SJCRH30 (cell line): Measurements from ENCODE around the gene IL12RB2. TPM values are rescaled to one million over a fixed set of nuclear protein-coding genes. Genes with fewer than 3 reads are reported as not detected.

Source experiments
- DNase-seq, 2 experiments: peaks; one replicate each; pipeline ENCODE4 v3.0.0-alpha.2; 2015 to 2020
- H3K27ac ChIP-seq: fragments of 250-450 bp; sonication (Bioruptor Pico); 2 replicates; pipeline ENCODE4 v1.5.1; 2020; ENCODE audit warnings: mild to moderate bottlenecking, moderate library complexity
- H3K27me3 ChIP-seq: fragments of 250-450 bp; sonication (Bioruptor Pico); 2 replicates; pipeline ENCODE4 v1.5.1; 2020; ENCODE audit warnings: mild to moderate bottlenecking, moderate library complexity
- H3K36me3 ChIP-seq: fragments of 250-450 bp; sonication (Bioruptor Pico); 2 replicates; pipeline ENCODE4 v1.5.1; 2020; ENCODE audit warnings: mild to moderate bottlenecking, moderate library complexity
- H3K4me1 ChIP-seq: fragments of 250-450 bp; sonication (Bioruptor Pico); 2 replicates; pipeline ENCODE4 v1.5.1; 2020; ENCODE audit warnings: mild to moderate bottlenecking, moderate library complexity
- H3K4me3 ChIP-seq: fragments of 250-450 bp; sonication (Bioruptor Pico); 2 replicates; pipeline ENCODE4 v1.5.1; 2020; ENCODE audit warnings: mild to moderate bottlenecking, moderate library complexity
- H3K9me3 ChIP-seq: fragments of 250-450 bp; sonication (Bioruptor Pico); replicated peaks from 2 replicates; pipeline ENCODE4 v1.5.1; 2020; ENCODE audit warnings: mild to moderate bottlenecking, moderate library complexity
- total RNA-seq: library from RNA; depleted of rRNA; stranded (reverse); fragments of >200 nt; shearing (Covaris generic); gene quantifications from 2 replicates; pipeline ENCODE4 v1.2.3, GENCODE V29; 2014; rRNA removed

IL12RB2 gene, protein sequence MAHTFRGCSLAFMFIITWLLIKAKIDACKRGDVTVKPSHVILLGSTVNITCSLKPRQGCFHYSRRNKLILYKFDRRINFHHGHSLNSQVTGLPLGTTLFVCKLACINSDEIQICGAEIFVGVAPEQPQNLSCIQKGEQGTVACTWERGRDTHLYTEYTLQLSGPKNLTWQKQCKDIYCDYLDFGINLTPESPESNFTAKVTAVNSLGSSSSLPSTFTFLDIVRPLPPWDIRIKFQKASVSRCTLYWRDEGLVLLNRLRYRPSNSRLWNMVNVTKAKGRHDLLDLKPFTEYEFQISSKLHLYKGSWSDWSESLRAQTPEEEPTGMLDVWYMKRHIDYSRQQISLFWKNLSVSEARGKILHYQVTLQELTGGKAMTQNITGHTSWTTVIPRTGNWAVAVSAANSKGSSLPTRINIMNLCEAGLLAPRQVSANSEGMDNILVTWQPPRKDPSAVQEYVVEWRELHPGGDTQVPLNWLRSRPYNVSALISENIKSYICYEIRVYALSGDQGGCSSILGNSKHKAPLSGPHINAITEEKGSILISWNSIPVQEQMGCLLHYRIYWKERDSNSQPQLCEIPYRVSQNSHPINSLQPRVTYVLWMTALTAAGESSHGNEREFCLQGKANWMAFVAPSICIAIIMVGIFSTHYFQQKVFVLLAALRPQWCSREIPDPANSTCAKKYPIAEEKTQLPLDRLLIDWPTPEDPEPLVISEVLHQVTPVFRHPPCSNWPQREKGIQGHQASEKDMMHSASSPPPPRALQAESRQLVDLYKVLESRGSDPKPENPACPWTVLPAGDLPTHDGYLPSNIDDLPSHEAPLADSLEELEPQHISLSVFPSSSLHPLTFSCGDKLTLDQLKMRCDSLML
- not detected in 2 replicates for total RNA-seq

DNA sequence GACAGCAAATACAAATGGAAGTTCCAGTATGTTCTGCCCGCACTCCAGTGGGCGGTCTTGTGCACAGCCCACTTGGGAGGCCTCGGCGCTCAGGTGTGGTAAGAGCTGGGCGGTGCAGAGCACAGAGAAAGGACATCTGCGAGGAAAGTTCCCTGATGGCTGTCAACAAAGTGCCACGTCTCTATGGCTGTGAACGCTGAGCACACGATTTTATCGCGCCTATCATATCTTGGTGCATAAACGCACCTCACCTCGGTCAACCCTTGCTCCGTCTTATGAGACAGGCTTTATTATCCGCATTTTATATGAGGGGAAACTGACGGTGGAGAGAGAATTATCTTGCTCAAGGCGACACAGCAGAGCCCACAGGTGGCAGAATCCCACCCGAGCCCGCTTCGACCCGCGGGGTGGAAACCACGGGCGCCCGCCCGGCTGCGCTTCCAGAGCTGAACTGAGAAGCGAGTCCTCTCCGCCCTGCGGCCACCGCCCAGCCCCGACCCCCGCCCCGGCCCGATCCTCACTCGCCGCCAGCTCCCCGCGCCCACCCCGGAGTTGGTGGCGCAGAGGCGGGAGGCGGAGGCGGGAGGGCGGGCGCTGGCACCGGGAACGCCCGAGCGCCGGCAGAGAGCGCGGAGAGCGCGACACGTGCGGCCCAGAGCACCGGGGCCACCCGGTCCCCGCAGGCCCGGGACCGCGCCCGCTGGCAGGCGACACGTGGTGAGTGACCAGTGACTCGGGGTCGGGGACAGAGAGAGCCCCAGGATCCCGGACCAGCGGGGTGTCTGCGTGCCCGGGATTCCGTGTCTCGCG lies at the start of gene IL12RB2:
Gene IL12RB2 (plus strand): TSS at position 623 of the 810 bp plus-strand sequence. CDS start 12,496 bp downstream, outside the sequence.
- Histone ChIP-seq H3K36me3 (no peaks in the 10 kb centered on the region), H3K27me3 (peaks cover 3% of the 10 kb centered on the region; the same call in 1 of the 2 replicates), H3K9me3 (no peaks in the 10 kb centered on the region), H3K4me3 (no peak within 1 kb of the TSS), H3K27ac (no peak within 1 kb of the TSS), H3K4me1 (no peaks in the 10 kb centered on the region)
- DNase-seq, result no peak

DNA sequence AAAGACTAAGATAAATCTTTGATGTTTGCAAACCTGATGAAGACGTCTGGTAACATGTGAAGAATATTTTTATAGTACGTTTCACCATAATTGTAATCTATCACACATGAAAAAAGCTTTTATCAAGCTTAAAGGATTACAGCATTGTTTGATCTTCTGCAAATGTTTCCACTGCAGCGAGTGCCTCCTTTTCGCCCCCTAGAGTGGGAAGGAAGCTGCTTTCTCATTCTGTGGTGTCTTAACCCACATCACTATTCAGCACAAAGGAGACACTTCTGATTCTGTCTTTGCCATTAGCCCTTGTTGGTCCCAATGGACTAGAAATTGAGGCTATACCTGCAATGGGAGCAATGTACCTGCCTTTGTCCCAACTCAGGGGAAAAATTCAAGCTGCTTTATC lies 46.0 kb upstream of the IL12RB2 start:
- no peaks in the 10 kb centered on the region for H3K36me3 ChIP-seq
- H3K27ac ChIP-seq, result no peak overlapping the region
- no peaks in the 10 kb centered on the region for H3K9me3 ChIP-seq
- no peak overlapping the region for H3K4me3 ChIP-seq
- 0 out of 2 replicates have a peak, but pooled peaks cover 9% of the 10 kb centered on the region for H3K4me1 ChIP-seq
- DNase-seq, result no peak
- H3K27me3 ChIP-seq, result no peaks in the 10 kb centered on the region

DNA sequence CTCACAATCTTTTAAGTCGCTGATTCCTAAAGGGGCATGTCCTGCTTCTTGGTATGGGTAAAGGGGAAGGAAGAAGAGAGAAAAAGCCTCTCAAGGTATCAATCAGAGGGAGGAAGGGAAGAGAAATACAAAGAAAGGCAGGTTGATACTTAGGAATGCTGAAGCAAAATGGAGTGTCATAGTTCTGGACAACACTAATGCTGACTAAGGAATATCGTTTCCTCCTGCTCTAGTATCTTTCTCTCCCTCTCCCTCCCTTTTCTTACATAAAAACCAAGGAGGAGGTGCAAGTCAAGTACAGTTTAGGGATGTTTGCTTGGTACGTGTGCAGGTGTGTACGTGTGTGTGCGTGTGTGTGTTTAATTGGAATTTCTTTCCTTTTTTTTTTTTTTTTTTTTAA lies 44.9 kb upstream of the IL12RB2 start:
- DNase-seq, result no peak
- Histone ChIP-seq H3K27ac (no peak overlapping the region), H3K36me3 (no peaks in the 10 kb centered on the region), H3K27me3 (no peaks in the 10 kb centered on the region), H3K4me1 (no peaks in the 10 kb centered on the region), H3K4me3 (no peak overlapping the region), H3K9me3 (no peaks in the 10 kb centered on the region)

DNA sequence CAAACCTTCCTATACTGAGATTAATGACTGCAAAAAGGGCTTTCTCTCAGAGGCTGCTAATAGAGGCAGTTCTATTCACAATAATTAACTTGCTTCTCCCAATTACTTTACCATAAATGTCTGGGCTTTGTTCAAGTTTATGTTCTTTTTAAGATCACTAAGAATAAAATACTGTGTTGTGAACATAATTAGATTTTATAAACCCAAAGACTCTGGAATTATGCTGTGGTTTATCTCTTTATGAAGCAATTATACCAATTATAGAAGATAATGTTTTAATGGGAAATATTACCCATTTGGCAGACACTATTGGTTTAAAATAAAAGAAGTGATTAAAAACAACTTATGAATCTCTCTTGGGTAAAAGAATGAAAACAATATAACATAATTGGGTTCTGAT lies 43.5 kb upstream of the IL12RB2 start:
- H3K4me1 ChIP-seq, result no peaks in the 10 kb centered on the region
- H3K9me3 ChIP-seq, result no peaks in the 10 kb centered on the region
- H3K4me3 ChIP-seq, result no peak overlapping the region
- no peak for DNase-seq
- H3K27ac ChIP-seq, result no peak overlapping the region
- H3K27me3 ChIP-seq, result no peaks in the 10 kb centered on the region
- H3K36me3 ChIP-seq, result no peaks in the 10 kb centered on the region

DNA sequence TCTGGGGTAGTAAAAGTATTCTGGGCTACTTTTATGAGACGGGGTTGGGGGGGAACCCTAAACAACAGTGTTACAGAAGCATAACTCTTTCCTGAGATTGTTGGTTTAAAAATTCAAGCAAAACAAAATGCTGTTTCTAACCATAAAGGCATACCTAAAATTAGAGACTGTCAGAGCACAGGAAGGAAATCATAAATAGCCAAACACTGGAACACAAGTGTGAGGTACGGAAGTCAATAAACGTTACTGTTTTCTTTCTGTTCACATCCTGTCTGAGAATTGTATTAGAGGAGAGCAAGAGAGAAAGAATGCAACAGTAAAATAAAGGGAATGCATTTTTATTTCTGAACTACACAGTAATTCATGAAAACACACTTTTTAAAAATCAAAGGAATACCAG lies 42.8 kb upstream of the IL12RB2 start:
- no peaks in the 10 kb centered on the region for H3K36me3 ChIP-seq
- H3K9me3 ChIP-seq, result no peaks in the 10 kb centered on the region
- H3K4me3 ChIP-seq, result no peak overlapping the region
- no peak overlapping the region for H3K27ac ChIP-seq
- no peaks in the 10 kb centered on the region for H3K4me1 ChIP-seq
- DNase-seq, result no peak
- no peaks in the 10 kb centered on the region for H3K27me3 ChIP-seq

DNA sequence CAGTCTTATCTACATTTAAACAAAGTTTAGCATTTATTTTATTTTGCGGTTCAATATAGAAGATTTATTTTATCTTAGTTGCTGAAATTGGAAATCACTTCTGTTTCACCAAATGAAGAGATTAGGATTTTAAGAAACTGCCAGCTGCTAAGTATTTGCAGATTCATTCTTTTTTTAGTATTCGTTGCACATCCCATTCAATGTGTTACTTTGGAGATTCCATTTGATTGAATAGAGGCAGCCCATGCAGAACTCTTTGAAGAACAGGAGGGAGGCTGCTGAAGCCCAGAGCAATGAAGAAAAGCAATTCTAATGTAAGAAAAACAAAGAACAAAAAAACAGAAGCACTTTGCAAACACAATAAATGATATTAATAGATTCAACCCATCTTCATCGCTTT lies 38.6 kb upstream of the IL12RB2 start:
- no peaks in the 10 kb centered on the region for H3K4me1 ChIP-seq
- no peaks in the 10 kb centered on the region for H3K9me3 ChIP-seq
- H3K36me3 ChIP-seq, result no peaks in the 10 kb centered on the region
- no peak overlapping the region for H3K27ac ChIP-seq
- H3K4me3 ChIP-seq, result no peak overlapping the region
- no peaks in the 10 kb centered on the region for H3K27me3 ChIP-seq
- DNase-seq, result no peak

DNA sequence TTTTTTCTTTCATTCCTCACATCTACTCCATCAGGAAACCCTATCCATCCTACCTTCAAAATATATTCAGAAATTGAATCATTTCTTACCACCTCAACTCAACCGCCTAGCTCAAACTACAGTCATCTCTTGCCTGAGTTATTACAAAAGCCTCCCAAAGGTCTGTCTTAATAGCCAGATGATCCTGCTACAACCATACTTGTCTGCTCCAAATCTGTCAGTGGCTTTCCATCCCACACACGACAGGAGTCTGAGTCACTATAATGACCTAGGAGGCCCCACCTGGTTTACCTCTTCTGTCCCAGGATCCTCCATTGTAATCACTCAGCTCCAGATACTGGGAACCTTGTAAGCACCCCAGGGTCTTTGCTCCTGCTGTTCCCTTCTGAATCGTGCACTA lies 37.1 kb upstream of the IL12RB2 start:
- H3K27me3 ChIP-seq, result no peaks in the 10 kb centered on the region
- no peak overlapping the region for H3K27ac ChIP-seq
- H3K4me1 ChIP-seq, result no peaks in the 10 kb centered on the region
- DNase-seq, result no peak
- no peaks in the 10 kb centered on the region for H3K36me3 ChIP-seq
- no peak overlapping the region for H3K4me3 ChIP-seq
- no peaks in the 10 kb centered on the region for H3K9me3 ChIP-seq

DNA sequence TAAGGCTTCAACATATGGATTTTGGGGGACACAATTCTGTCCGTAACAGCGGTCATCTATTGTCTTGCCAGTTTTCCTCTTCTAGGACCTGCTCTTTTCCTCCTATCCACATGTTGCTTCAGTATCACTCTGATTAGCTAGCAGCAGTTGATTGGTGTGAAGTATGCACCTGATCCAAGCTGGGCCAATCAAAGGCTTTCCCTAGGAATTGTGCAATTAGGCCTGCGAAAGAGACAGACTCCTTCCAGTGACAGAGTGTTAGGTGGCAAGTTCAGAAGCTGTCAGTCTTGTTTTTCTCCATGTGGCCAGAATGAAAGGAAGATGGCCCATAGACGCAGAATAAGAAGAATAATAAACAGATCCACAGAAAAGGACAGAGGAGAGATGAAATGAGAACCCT lies 34.1 kb upstream of the IL12RB2 start:
- H3K36me3 ChIP-seq, result no peaks in the 10 kb centered on the region
- H3K27me3 ChIP-seq, result no peaks in the 10 kb centered on the region
- no peaks in the 10 kb centered on the region for H3K4me1 ChIP-seq
- no peak overlapping the region for H3K27ac ChIP-seq
- H3K9me3 ChIP-seq, result no peaks in the 10 kb centered on the region
- H3K4me3 ChIP-seq, result no peak overlapping the region
- no peak for DNase-seq

DNA sequence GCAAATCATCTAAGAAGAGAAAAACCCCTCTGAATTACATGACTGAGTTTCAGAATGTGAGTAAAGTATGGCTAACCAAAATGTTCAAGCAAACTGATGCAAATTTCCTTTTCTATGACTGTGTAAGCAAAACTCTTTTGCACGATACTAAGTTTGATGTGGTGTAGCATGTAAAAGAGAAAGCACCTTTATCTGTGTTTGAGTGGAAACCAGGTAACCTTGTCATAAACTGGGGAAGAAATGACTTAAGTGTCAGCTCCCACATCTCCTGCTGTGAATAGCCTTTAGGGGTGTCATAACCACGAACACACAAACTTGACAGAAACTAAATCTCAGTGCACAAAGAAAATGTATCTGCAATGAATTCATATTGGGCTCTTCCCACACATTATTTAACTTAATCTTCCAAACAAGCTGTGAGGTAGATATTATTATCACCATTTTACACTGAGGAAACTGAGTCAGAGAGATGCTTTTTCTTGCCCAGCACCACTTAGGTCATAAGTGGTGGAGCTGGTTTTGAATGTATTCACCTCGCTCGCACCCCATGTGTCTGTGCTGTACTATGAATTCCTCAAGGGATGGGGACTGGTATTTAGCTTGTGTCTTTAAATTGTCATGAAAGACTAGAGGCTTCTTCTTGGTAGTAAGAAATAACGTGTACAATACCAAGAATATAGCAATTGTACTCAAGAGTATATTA lies 32.9 kb upstream of the IL12RB2 start:
- no peaks in the 10 kb centered on the region for H3K9me3 ChIP-seq
- no peak overlapping the region for H3K4me3 ChIP-seq
- no peaks in the 10 kb centered on the region for H3K27me3 ChIP-seq
- H3K27ac ChIP-seq, result no peak overlapping the region
- DNase-seq, result no peak
- H3K36me3 ChIP-seq, result no peaks in the 10 kb centered on the region
- no peaks in the 10 kb centered on the region for H3K4me1 ChIP-seq

DNA sequence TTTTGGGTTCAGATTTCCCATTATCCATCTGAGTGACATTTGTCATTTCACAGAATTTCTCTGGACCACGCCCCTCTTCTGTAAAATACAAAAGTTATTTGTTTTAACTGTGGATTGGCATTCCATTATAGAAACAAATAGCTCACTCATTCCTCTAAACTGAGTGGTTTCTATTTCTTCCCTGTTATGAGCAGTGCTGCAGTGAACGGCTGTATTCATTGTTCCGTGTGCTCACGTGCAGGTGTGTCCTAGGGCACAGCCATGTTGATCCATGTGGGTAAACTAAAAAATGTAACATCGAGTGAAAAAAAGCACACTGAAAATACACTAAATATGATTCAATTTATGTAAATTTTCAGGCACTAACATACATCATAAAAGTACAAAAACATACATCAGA lies 27.0 kb upstream of the IL12RB2 start:
- Histone ChIP-seq H3K9me3 (no peaks in the 10 kb centered on the region), H3K27me3 (no peaks in the 10 kb centered on the region), H3K36me3 (no peaks in the 10 kb centered on the region), H3K4me1 (no peaks in the 10 kb centered on the region), H3K4me3 (no peak overlapping the region), H3K27ac (no peak overlapping the region)
- DNase-seq, result no peak

DNA sequence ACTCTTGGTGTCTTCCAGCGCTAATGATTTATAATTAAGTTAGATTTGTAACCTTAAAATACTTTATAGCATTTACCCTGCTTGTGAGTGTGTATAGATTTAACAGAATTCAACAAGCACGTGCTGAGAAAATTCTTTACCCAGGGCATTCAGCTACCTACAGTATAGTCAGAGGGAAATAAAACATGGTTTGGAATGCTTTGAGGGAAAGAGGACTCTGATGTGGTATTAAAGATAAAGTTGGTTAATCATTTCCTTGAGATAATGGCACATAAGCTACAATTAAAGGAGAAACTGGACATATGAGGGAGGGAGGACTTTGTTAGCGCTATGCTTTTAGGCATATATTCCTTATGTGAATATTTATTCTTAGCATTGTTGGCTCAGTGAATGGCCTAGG lies 26.4 kb upstream of the IL12RB2 start:
- Histone ChIP-seq H3K4me3 (no peak overlapping the region), H3K27me3 (no peaks in the 10 kb centered on the region), H3K4me1 (no peaks in the 10 kb centered on the region), H3K9me3 (no peaks in the 10 kb centered on the region), H3K36me3 (no peaks in the 10 kb centered on the region), H3K27ac (no peak overlapping the region)
- DNase-seq, result no peak

DNA sequence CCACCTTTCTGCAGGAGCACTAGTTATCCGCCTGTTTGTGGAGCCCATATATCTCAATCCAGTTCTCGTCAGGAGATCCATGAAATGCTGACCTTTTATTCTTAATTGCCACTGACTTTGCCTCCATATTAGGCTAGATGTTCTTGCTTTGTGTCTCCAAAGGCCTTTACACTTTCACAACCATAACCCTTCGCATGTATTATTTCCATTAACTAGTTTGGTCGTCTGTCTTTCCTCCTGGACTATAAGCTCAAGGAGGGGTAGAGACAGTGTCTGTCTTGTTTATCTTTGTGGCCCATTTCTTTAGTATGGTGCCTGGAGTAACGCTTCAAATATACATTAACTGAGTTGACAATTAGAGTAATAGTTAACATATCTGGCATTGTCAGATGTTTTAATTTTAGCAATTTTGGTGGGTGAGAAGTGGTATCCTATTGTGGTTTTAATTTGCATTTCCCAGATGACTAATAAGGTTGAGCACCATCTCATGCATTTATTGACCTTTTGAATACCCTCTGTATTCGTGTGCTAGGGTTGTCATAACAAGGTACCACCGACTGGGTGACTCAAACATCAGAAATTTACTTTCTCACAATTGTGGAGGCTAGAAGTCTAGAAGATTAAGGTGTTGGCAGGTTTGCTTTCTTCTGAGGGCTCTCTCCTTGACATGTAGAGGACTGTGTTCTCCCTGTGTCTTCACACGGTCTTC lies 21.7 kb upstream of the IL12RB2 start:
- no peaks in the 10 kb centered on the region for H3K36me3 ChIP-seq
- no peaks in the 10 kb centered on the region for H3K27me3 ChIP-seq
- H3K9me3 ChIP-seq, result no peaks in the 10 kb centered on the region
- DNase-seq, result no peak
- H3K27ac ChIP-seq, result no peak overlapping the region
- H3K4me1 ChIP-seq, result no peaks in the 10 kb centered on the region
- no peak overlapping the region for H3K4me3 ChIP-seq

DNA sequence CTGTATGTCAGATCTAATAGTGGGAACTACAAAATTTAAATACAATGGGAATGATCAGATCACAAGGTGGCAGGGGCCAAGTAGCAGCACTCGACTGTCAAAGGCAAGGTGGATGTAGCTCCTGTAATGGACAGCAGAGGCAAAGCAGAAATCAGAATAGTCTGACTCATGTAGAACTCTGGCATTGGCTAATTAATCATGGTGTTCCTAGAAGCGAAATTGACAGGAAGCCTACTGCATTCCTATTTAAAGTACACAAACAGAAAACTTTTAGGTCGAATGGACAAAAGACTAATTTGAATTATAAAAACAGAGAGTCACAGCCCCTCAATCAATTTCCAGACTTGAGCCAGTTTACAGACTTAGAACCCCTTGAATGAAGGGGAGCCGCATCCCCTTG lies 17.4 kb upstream of the IL12RB2 start:
- Histone ChIP-seq H3K27me3 (no peaks in the 10 kb centered on the region), H3K36me3 (no peaks in the 10 kb centered on the region), H3K27ac (no peak overlapping the region), H3K4me1 (no peaks in the 10 kb centered on the region), H3K9me3 (no peaks in the 10 kb centered on the region; the same call in 1 of the 2 replicates), H3K4me3 (no peak overlapping the region)
- DNase-seq, result no peak
